DOHH2 (cell line): ENCODE measurements around the gene WDR41.

Source experiments
- H3F3A ChIP-seq: fragments of 200-600 bp; sonication (generic), shearing (Covaris generic); 2 replicates; pipeline ENCODE4 v1.6.0; 2016; ENCODE audit warnings: antibody characterized with exemption, mild to moderate bottlenecking; ENCODE audit not compliant: control insufficient read depth, insufficient read depth
- H3K27ac ChIP-seq: fragments of 200-600 bp; sonication (generic); 2 replicates; pipeline ENCODE4 v1.5.1; 2014; ENCODE audit warnings: low read depth, mild to moderate bottlenecking, low read length, moderate library complexity
- H3K27me3 ChIP-seq: fragments of 200-600 bp; sonication (generic); 2 replicates; pipeline ENCODE4 v1.6.1; 2014; ENCODE audit warnings: mild to moderate bottlenecking, low read length, mixed read lengths; ENCODE audit not compliant: control insufficient read depth
- H3K36me3 ChIP-seq: fragments of 200-600 bp; sonication (generic); 2 replicates; pipeline ENCODE4 v1.6.1; 2014; ENCODE audit warnings: mild to moderate bottlenecking, low read length, moderate library complexity, mixed read lengths; ENCODE audit not compliant: control insufficient read depth
- H3K4me1 ChIP-seq: fragments of 200-600 bp; sonication (generic); 2 replicates; pipeline ENCODE4 v1.6.1; 2014; ENCODE audit warnings: mild to moderate bottlenecking, low read length, mixed read lengths; ENCODE audit not compliant: control insufficient read depth
- H3K4me2 ChIP-seq: fragments of 200-600 bp; sonication (generic); 2 replicates; pipeline ENCODE4 v1.6.0; 2014; ENCODE audit warnings: mild to moderate bottlenecking, low read length, moderate library complexity
- H3K4me3 ChIP-seq: fragments of 200-600 bp; sonication (generic); 2 replicates; pipeline ENCODE4 v1.5.1; 2014; ENCODE audit warnings: mild to moderate bottlenecking, low read length, mixed read lengths
- H3K79me2 ChIP-seq: fragments of 200-600 bp; sonication (generic); 2 replicates; pipeline ENCODE4 v1.6.1; 2014; ENCODE audit warnings: mild to moderate bottlenecking, low read length, mixed read lengths; ENCODE audit not compliant: control insufficient read depth
- H3K9me2 ChIP-seq: fragments of 200-600 bp; sonication (generic); replicated peaks from 2 replicates; pipeline ENCODE4 v1.6.1; 2014; ENCODE audit warnings: mild to moderate bottlenecking, low read length, mixed read lengths; ENCODE audit not compliant: control insufficient read depth
- H3K9me3 ChIP-seq: fragments of 200-600 bp; sonication (generic); 2 replicates; pipeline ENCODE4 v1.6.1; 2014; ENCODE audit warnings: antibody characterized with exemption, low read length, mixed read lengths; ENCODE audit not compliant: control insufficient read depth, insufficient read depth
- H4K20me1 ChIP-seq: fragments of 200-600 bp; sonication (generic); 2 replicates; pipeline ENCODE4 v1.6.0; 2014; ENCODE audit warnings: low read depth, mild to moderate bottlenecking, antibody characterized with exemption, low read length, moderate library complexity; ENCODE audit not compliant: control insufficient read depth, insufficient read depth
- CTCF ChIP-seq: fragments of 200-600 bp; sonication (generic); IDR thresholded peaks from one replicate; pipeline ENCODE4 v1.5.1; 2014; ENCODE audit warnings: antibody characterized with exemption, mild to moderate bottlenecking, low read depth, low read length; ENCODE audit not compliant: poor library complexity, severe bottlenecking
- EZH2phosphoT487 ChIP-seq: fragments of 200-600 bp; sonication (generic); IDR thresholded peaks from 2 replicates; pipeline ENCODE4 v1.6.1; 2017; ENCODE audit warnings: borderline replicate concordance, mild to moderate bottlenecking, antibody characterized with exemption, low read length, moderate library complexity, mixed read lengths

Gene WDR41

GRCh38 chr5:77394064-77394715 lies 97.9 kb downstream of the WDR41 start:
- Histone ChIP-seq H3K4me3 (no peak overlapping the region), H3F3A (no peaks in the 10 kb centered on the region), H3K4me1 (no peaks in the 10 kb centered on the region), H3K79me2 (no peaks in the 10 kb centered on the region), H3K9me3 (no peaks in the 10 kb centered on the region), H3K27me3 (no peaks in the 10 kb centered on the region), H3K36me3 (no peaks in the 10 kb centered on the region), H3K9me2 (no peaks in the 10 kb centered on the region), H4K20me1 (no peaks in the 10 kb centered on the region), H3K4me2 (no peak overlapping the region), H3K27ac (no peak overlapping the region)
- TF ChIP-seq CTCF: no peak
- no peak for TF ChIP-seq EZH2phosphoT487

GRCh38 chr5:77391240-77391765 lies 100.8 kb downstream of the WDR41 start:
- H3F3A ChIP-seq: no peaks in the 10 kb centered on the region

GRCh38 chr5:77390795-77391194 lies 101.3 kb downstream of the WDR41 start:
- no peak overlapping the region for H3K4me3 ChIP-seq
- no peaks in the 10 kb centered on the region for H3K79me2 ChIP-seq
- H3K27ac ChIP-seq: no peak overlapping the region
- no peaks in the 10 kb centered on the region for H3K9me3 ChIP-seq
- TF ChIP-seq EZH2phosphoT487 (no peak), CTCF (no peak)
- H3F3A ChIP-seq: no peaks in the 10 kb centered on the region
- H3K27me3 ChIP-seq: no peaks in the 10 kb centered on the region
- H3K4me2 ChIP-seq: no peak overlapping the region
- H3K36me3 ChIP-seq: no peaks in the 10 kb centered on the region
- H3K9me2 ChIP-seq: no peaks in the 10 kb centered on the region
- H4K20me1 ChIP-seq: no peaks in the 10 kb centered on the region
- H3K4me1 ChIP-seq: no peaks in the 10 kb centered on the region

More at GRCh38 chr5:77391240-77391765, 100.8 kb downstream of the WDR41 start:
- H3K27me3 ChIP-seq: no peaks in the 10 kb centered on the region
- H3K9me3 ChIP-seq: no peaks in the 10 kb centered on the region
- H4K20me1 ChIP-seq: no peaks in the 10 kb centered on the region
- no peak for TF ChIP-seq CTCF
- TF ChIP-seq EZH2phosphoT487: no peak
- no peaks in the 10 kb centered on the region for H3K36me3 ChIP-seq
- H3K9me2 ChIP-seq: no peaks in the 10 kb centered on the region
- H3K27ac ChIP-seq: no peak overlapping the region
- no peaks in the 10 kb centered on the region for H3K79me2 ChIP-seq
- no peak overlapping the region for H3K4me2 ChIP-seq
- no peak overlapping the region for H3K4me3 ChIP-seq
- no peaks in the 10 kb centered on the region for H3K4me1 ChIP-seq
